Astrocyte (in vitro differentiated cells and primary cell): ENCODE results near the gene DLST. TPM values are rescaled to one million over a fixed set of nuclear protein-coding genes. Genes with fewer than 3 reads are reported as not detected.

Source experiments
- DNase-seq: peaks from one replicate; pipeline ENCODE4 v3.0.0-alpha.2; 2010; ENCODE audit warnings: low read depth
- FAIRE-seq: peaks from 2 replicates; lab custom pipeline; 2011; peaks lifted over from hg19 to GRCh38; lab: Jason Lieb, UNC
- H2AFZ ChIP-seq: 2 replicates; pipeline ENCODE4 v1.6.0; 2012; ENCODE audit warnings: low read depth, low read length, inconsistent platforms
- H3K27ac ChIP-seq: 2 replicates; pipeline ENCODE4 v1.5.1; 2011; ENCODE audit warnings: low read depth, low read length, inconsistent platforms
- H3K27me3 ChIP-seq: 2 replicates; pipeline ENCODE4 v1.6.0; 2011; ENCODE audit warnings: low read length, inconsistent platforms; ENCODE audit not compliant: insufficient read depth
- H3K36me3 ChIP-seq: 2 replicates; pipeline ENCODE4 v1.5.1; 2011; ENCODE audit warnings: low read length, inconsistent platforms; ENCODE audit not compliant: insufficient read depth
- H3K4me1 ChIP-seq: 2 replicates; pipeline ENCODE4 v1.5.1; 2011; ENCODE audit warnings: low read length, inconsistent platforms; ENCODE audit not compliant: insufficient read depth
- H3K4me2 ChIP-seq: 2 replicates; pipeline ENCODE4 v1.6.0; 2012; ENCODE audit warnings: low read length, inconsistent platforms
- H3K4me3 ChIP-seq: 2 replicates; pipeline ENCODE4 v1.5.1; 2011; ENCODE audit warnings: low read depth, mild to moderate bottlenecking, low read length, inconsistent platforms; ENCODE audit not compliant: insufficient read depth
- H3K79me2 ChIP-seq: 2 replicates; pipeline ENCODE4 v1.6.0; 2012; ENCODE audit warnings: mild to moderate bottlenecking, low read length, inconsistent platforms; ENCODE audit not compliant: insufficient read depth
- H3K9ac ChIP-seq: 2 replicates; pipeline ENCODE4 v1.6.0; 2012; ENCODE audit warnings: mild to moderate bottlenecking, low read length, inconsistent platforms
- H3K9me3 ChIP-seq: 2 replicates; pipeline ENCODE4 v1.5.1; 2012; ENCODE audit warnings: low read depth, mild to moderate bottlenecking, low read length, inconsistent platforms; ENCODE audit not compliant: insufficient read depth
- H4K20me1 ChIP-seq: 2 replicates; pipeline ENCODE4 v1.6.0; 2012; ENCODE audit warnings: low read length, inconsistent platforms; ENCODE audit not compliant: insufficient read depth
- H3K27ac Mint-ChIP-seq: one replicate; pipeline ENCODE4 v1.8.0; 2021; ENCODE audit warnings: mild to moderate bottlenecking, mixed read lengths; ENCODE audit not compliant: unreplicated experiment
- H3K27me3 Mint-ChIP-seq: one replicate; pipeline ENCODE4 v1.8.0; 2021; ENCODE audit warnings: low read depth, mixed read lengths; ENCODE audit not compliant: unreplicated experiment
- H3K36me3 Mint-ChIP-seq: one replicate; pipeline ENCODE4 v1.8.0; 2021; ENCODE audit warnings: low read depth, mixed read lengths; ENCODE audit not compliant: unreplicated experiment
- H3K4me1 Mint-ChIP-seq: one replicate; pipeline ENCODE4 v1.8.0; 2021; ENCODE audit warnings: low read depth, mixed read lengths; ENCODE audit not compliant: unreplicated experiment
- H3K4me3 Mint-ChIP-seq: one replicate; pipeline ENCODE4 v1.8.0; 2021; ENCODE audit warnings: mild to moderate bottlenecking, moderate library complexity, mixed read lengths; ENCODE audit not compliant: unreplicated experiment
- H3K9me3 Mint-ChIP-seq: one replicate; pipeline ENCODE4 v1.8.0; 2021; ENCODE audit warnings: mild to moderate bottlenecking, mixed read lengths; ENCODE audit not compliant: unreplicated experiment
- CTCF ChIP-seq: IDR thresholded peaks from 2 replicates; pipeline ENCODE4 v1.5.1; 2011; ENCODE audit warnings: low read depth, mild to moderate bottlenecking, inconsistent platforms, low read length, moderate library complexity; ENCODE audit not compliant: insufficient read depth
- EZH2 ChIP-seq: IDR thresholded peaks from 2 replicates; pipeline ENCODE4 v1.6.1; 2012; ENCODE audit warnings: mild to moderate bottlenecking, low read length, inconsistent platforms; ENCODE audit not compliant: insufficient read depth
- total RNA-seq: library from RNA; stranded (reverse); gene quantifications from 2 replicates; pipeline ENCODE4 v1.2.1, GENCODE V29; 2021

The DLST gene
- total RNA-seq, 1 donor from 2014 or later, result 90.6 TPM

- no peak overlapping the region for H3K27ac ChIP-seq
- no peak overlapping the region for H3K4me3 Mint-ChIP-seq
- H4K20me1 ChIP-seq, result peaks cover 10% of the 10 kb centered on the region
- FAIRE-seq (no peak), DNase-seq (no peak)
- H3K9ac ChIP-seq, result no peak overlapping the region
- H3K4me3 ChIP-seq, result no peak overlapping the region
- H3K27me3 Mint-ChIP-seq, result no peaks in the 10 kb centered on the region
- peaks cover 41% of the 10 kb centered on the region for H3K36me3 ChIP-seq
- no peaks in the 10 kb centered on the region for H3K4me1 ChIP-seq
- H3K9me3 ChIP-seq, result no peaks in the 10 kb centered on the region
- no peaks in the 10 kb centered on the region for H3K27me3 ChIP-seq
- no peak for TF ChIP-seq CTCF
- TF ChIP-seq EZH2, result no peak
- no peak overlapping the region for H3K4me2 ChIP-seq
- H3K36me3 Mint-ChIP-seq, result peaks cover 22% of the 10 kb centered on the region
- no peaks in the 10 kb centered on the region for H3K9me3 Mint-ChIP-seq
- H3K79me2 ChIP-seq, result no peaks in the 10 kb centered on the region
- no peak overlapping the region for H3K27ac Mint-ChIP-seq
- peaks cover 5% of the 10 kb centered on the region for H3K4me1 Mint-ChIP-seq
- H2AFZ ChIP-seq, result no peak overlapping the region
Observed at GRCh38 chr14:74904635-74905503, 23.2 kb downstream of the DLST start.

- no peak for DNase-seq
- no peak overlapping the region for H3K27ac Mint-ChIP-seq
- H3K9me3 Mint-ChIP-seq, result no peaks in the 10 kb centered on the region
Observed at GRCh38 chr14:74905595-74906142, 24.0 kb downstream of the DLST start.

More at GRCh38 chr14:74905595-74906142, 24.0 kb downstream of the DLST start:
- Mint-ChIP-seq H3K4me1 (peaks cover 5% of the 10 kb centered on the region), H3K36me3 (peaks cover 20% of the 10 kb centered on the region), H3K27me3 (no peaks in the 10 kb centered on the region), H3K4me3 (no peak overlapping the region)
- Histone ChIP-seq H3K4me2 (no peak overlapping the region), H4K20me1 (peaks cover 10% of the 10 kb centered on the region), H3K4me3 (no peak overlapping the region), H3K9ac (no peak overlapping the region), H2AFZ (no peak overlapping the region), H3K36me3 (peaks cover 33% of the 10 kb centered on the region), H3K9me3 (no peaks in the 10 kb centered on the region), H3K4me1 (no peaks in the 10 kb centered on the region), H3K27ac (no peak overlapping the region), H3K27me3 (no peaks in the 10 kb centered on the region), H3K79me2 (no peaks in the 10 kb centered on the region)
- FAIRE-seq, result no peak
- TF ChIP-seq CTCF (peak; percentile 92), EZH2 (no peak)
